GM21786 (cell line): ENCODE measurements around the gene AATK.
"Not testable (repeated sequence)": the region's sequence is repeated elsewhere in the genome, so short reads cannot be mapped to it uniquely, and the experiment has no call there.

Experiments used
- ATAC-seq: cut with Tn5 transposase; IDR thresholded peaks from one replicate; pipeline ENCODE4 v1.9.1; 2021; ENCODE audit not compliant: unreplicated experiment

AATK gene

DNA sequence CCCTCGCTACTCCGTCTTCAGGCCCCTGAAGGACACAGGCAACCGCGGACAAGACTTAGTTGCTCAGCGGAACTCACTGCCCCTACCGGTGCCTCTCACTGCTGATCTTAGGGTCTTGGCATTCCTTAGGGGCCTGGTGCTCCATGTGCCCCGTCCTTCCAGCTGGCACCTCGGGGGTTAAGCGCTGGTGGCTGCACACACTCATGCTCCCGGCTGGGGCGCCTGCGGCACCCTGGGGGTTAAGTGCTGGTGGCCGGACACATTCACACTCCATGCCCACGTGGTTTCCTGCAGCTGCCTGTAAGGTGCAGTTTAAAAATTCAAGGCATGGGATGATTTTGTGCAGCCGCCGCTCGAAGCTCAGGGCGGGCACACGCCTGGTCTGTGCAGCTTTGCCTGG is 86.0 kb downstream of the AATK start:
- ATAC-seq, result no peak

GRCh38 chr17:81078026-81078913 is 87.8 kb downstream of the AATK start:
- ATAC-seq, result not testable (repeated sequence)

DNA sequence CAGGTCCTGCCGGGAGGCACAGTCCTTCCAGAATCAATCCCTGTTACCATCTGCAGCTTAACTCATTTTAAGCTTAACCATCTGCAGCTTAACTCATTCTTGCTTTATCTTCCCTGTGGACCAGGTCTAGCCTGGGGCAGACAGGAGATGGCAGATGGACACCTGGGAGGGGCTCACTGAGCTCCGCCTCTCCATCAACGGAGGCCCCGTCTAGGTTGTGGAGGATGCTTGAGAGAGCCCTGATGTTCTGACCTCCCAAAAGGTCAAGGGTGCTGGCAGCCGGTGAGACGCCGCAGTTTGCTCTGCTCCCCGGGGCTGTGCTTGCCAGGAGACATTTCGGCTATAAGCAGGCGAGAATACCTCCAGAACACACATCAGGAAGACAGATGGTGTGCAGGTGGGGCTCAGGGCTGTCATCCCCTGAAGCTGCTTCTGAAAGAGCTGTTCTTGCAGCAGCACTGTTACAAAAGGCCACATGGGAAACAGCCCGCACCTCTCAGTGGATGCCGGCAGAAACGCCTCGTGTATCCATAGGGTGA is 89.8 kb downstream of the AATK start:
- no peak for ATAC-seq

- ATAC-seq, result no peak
Measured at GRCh38 chr17:81075307-81075706, 90.7 kb downstream of the AATK start.

- no peak for ATAC-seq
Measured at GRCh38 chr17:81074875-81075274, 91.1 kb downstream of the AATK start.

- no peak for ATAC-seq
Measured at GRCh38 chr17:81073967-81074839, 91.8 kb downstream of the AATK start.

- no peak for ATAC-seq
Measured at GRCh38 chr17:81071761-81072741, 94.0 kb downstream of the AATK start.

- no peak for ATAC-seq
Measured at GRCh38 chr17:81070541-81071246, 95.3 kb downstream of the AATK start.

GRCh38 chr17:81069135-81069645 is 96.8 kb downstream of the AATK start:
- no peak for ATAC-seq

DNA sequence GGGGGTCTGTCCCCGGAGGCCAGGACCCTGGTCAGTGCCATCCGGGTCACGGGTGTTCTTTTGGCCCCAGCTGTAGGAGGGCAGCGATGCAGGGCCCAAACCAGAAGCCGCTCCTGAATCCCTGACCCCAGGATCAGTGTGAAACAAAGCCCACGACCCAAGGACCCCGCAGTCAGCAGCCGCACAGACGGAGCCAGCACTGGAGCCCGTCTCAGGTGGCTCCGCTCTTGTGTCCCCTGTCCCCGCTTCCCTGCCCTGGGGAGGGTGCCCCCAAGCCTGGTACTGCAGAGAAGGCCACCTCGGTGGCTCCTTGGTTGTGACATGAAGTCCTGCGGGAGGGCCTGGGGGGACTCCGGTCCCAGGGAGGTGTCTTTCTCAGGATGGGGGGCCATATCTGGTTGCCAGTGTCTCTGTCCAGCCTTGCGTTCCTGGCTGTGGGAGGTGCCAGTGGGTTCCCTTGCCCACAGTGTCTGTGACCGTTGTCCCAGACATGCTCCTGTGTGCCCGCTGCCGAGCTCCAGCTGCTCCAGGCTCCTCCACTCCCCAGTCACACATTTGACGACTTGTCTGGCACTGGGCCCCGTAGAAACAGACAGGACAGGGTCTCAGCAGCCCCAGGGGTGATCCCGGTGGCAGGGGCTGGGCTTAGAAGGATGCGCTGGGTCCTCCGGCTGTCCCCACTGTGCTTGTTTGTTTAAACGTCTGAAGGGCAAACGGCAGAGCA is 97.4 kb downstream of the AATK start:
- no peak for ATAC-seq

DNA sequence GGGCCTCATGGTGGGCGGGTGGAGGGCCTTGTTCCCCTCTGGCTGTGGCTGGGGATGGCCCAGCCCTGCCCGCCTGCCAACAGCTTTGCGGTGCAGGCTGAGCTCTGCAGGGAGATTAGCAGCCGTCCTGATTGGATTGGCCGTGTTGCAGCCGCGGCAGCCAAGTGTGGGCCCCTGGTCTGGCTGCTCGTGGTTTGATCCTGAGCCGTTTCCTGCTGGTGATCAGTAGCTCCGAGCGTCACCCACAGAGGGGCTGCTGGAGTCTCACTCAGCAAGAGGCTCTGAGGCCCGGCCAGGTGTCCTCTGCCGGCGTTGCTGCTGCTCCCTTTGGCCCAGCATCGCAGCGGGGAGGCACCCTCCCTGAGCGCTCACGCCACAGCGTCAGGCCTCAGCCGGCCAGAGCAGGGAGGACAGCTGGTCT is 98.6 kb downstream of the AATK start:
- no peak for ATAC-seq
